CD14-positive monocyte (primary cell): ENCODE measurements around the gene OR2M5. TPM values are rescaled to one million over a fixed set of nuclear protein-coding genes. Genes with fewer than 3 reads are reported as not detected.

Experiments used
- DNase-seq, 3 donors: peaks; one replicate each; pipeline ENCODE4 v3.0.0-alpha.2; 2011 to 2022
- H2AFZ ChIP-seq: 2 replicates; pipeline ENCODE4 v1.6.0; 2012; ENCODE audit warnings: mild to moderate bottlenecking, low read depth, low read length, inconsistent platforms; ENCODE audit not compliant: insufficient read depth, poor library complexity, severe bottlenecking
- H3K27ac ChIP-seq, 2 donors: 1 replicate in 1 of 2; 2 replicates in 1 of 2; pipeline ENCODE4 v1.5.1; 2012 to 2013; ENCODE audit warnings: low read length in 2 of 2, control low read depth in 1 of 2, inconsistent platforms in 1 of 2, low read depth in 1 of 2, mild to moderate bottlenecking in 1 of 2
- H3K27me3 ChIP-seq, 2 donors: one replicate each; pipeline versions ENCODE4 v1.6.0 to v1.6.1; 2011 to 2013; ENCODE audit warnings: low read length in 2 of 2; ENCODE audit not compliant: control insufficient read depth in 2 of 2, insufficient read depth in 2 of 2
- H3K36me3 ChIP-seq, 2 donors: replicated peaks in 1 of 2; 1 replicate in 1 of 2; 2 replicates in 1 of 2; pipeline versions ENCODE4 v1.5.1 to v1.6.1; 2012 to 2013; ENCODE audit warnings: low read length in 2 of 2, control low read depth in 1 of 2, inconsistent platforms in 1 of 2, mild to moderate bottlenecking in 1 of 2; ENCODE audit not compliant: insufficient read depth in 2 of 2, control insufficient read depth in 1 of 2
- H3K4me1 ChIP-seq, 2 donors: 1 replicate in 1 of 2; 2 replicates in 1 of 2; pipeline versions ENCODE4 v1.5.1 to v1.6.1; 2012 to 2013; ENCODE audit warnings: low read length in 2 of 2, control low read depth in 1 of 2, inconsistent platforms in 1 of 2, mild to moderate bottlenecking in 1 of 2, moderate library complexity in 1 of 2; ENCODE audit not compliant: insufficient read depth in 2 of 2, control insufficient read depth in 1 of 2
- H3K4me2 ChIP-seq: replicated peaks from 2 replicates; pipeline ENCODE3; 2012; ENCODE audit warnings: low read length, moderate library complexity, mild to moderate bottlenecking; ENCODE audit not compliant: poor library complexity, severe bottlenecking; ENCODE audit errors: extremely low read depth
- H3K4me3 ChIP-seq, 3 experiments: fragments of 200-600 bp in 1 of 3; sonication (generic) in 1 of 3; replicated peaks in 1 of 3; 1 replicate in 2 of 3; 2 replicates in 1 of 3; pipeline ENCODE4 v1.5.1; 2011 to 2013; ENCODE audit warnings: low read length in 3 of 3, mild to moderate bottlenecking in 3 of 3, control low read depth in 2 of 3, low read depth in 2 of 3, inconsistent platforms in 1 of 3, moderate library complexity in 1 of 3
- H3K79me2 ChIP-seq: 2 replicates; pipeline ENCODE4 v1.6.0; 2012; ENCODE audit warnings: mild to moderate bottlenecking, control low read depth, inconsistent platforms, low read length, moderate library complexity; ENCODE audit not compliant: insufficient read depth
- H3K9ac ChIP-seq: 2 replicates; pipeline ENCODE4 v1.6.0; 2017; ENCODE audit warnings: low read length, mild to moderate bottlenecking; ENCODE audit not compliant: insufficient read depth, poor library complexity, severe bottlenecking
- H3K9me3 ChIP-seq, 2 donors: replicated peaks in 1 of 2; 1 replicate in 1 of 2; 2 replicates in 1 of 2; pipeline versions ENCODE4 v1.5.1 to v1.6.1; 2012 to 2013; ENCODE audit warnings: low read length in 2 of 2, control low read depth in 1 of 2; ENCODE audit not compliant: control insufficient read depth in 1 of 2, insufficient read depth in 1 of 2
- H4K20me1 ChIP-seq: 2 replicates; pipeline ENCODE4 v1.6.0; 2012; ENCODE audit warnings: mild to moderate bottlenecking, low read length, control low read depth, moderate library complexity; ENCODE audit not compliant: insufficient read depth
- H3K27ac Mint-ChIP-seq, 7 donors: one replicate each; pipeline ENCODE4 v1.8.0; 2020; ENCODE audit warnings: mild to moderate bottlenecking in 7 of 7, mixed read lengths in 7 of 7, moderate library complexity in 6 of 7, inconsistent platforms in 2 of 7
- H3K27me3 Mint-ChIP-seq, 3 donors: one replicate each; pipeline ENCODE4 v1.8.0; 2021 to 2022; ENCODE audit warnings: low read depth in 3 of 3, mild to moderate bottlenecking in 3 of 3, mixed read lengths in 3 of 3, moderate library complexity in 3 of 3, inconsistent platforms in 1 of 3
- H3K36me3 Mint-ChIP-seq, 2 donors: one replicate each; pipeline ENCODE4 v1.8.0; 2020; ENCODE audit warnings: mixed read lengths in 2 of 2, inconsistent platforms in 1 of 2, mild to moderate bottlenecking in 1 of 2
- H3K4me1 Mint-ChIP-seq: one replicate; pipeline ENCODE4 v1.8.0; 2020; ENCODE audit warnings: mild to moderate bottlenecking, mixed read lengths
- H3K4me3 Mint-ChIP-seq, 2 donors: one replicate each; pipeline ENCODE4 v1.8.0; 2020; ENCODE audit warnings: mild to moderate bottlenecking in 2 of 2, mixed read lengths in 2 of 2, moderate library complexity in 1 of 2
- H3K9me3 Mint-ChIP-seq, 7 donors: one replicate each; pipeline ENCODE4 v1.8.0; 2020 to 2022; ENCODE audit warnings: mixed read lengths in 7 of 7, mild to moderate bottlenecking in 6 of 7, moderate library complexity in 6 of 7, inconsistent platforms in 2 of 7
- WGBS: methylation state at CpG from one replicate; pipeline ENCODE4 v1.1.5; 2013; ENCODE audit warnings: missing lambda C conversion rate; ENCODE audit not compliant: insufficient coverage; 5-methylcytosine and 5-hydroxymethylcytosine counted together
- intact Hi-C, 2 donors: fragments of 100-400 bp; cut with micrococcal nuclease; formaldehyde crosslinking; loops; one replicate each; pipeline versions ENCODE4 v1.15.0 to v1.15.1; 2023
- polyA plus RNA-seq, 3 donors: library from polyadenylated mRNA; depleted of rRNA in 1 of 3; unstranded in 2 of 3; stranded (reverse) in 1 of 3; fragments of 300-500 nt in 2 of 3; fragments of >200 nt in 1 of 3; fragmentation: Illumina TruSeq in 2 of 3; gene quantifications; 1 replicate in 2 of 3; 2 replicates in 1 of 3; pipeline ENCODE4 v1.2.3, GENCODE V29; 2012 to 2021
- TF ChIP-seq, protein P1 (sequence below): fragments of 200-600 bp; IDR thresholded peaks from one replicate; pipeline ENCODE4 v1.8.0; 2022; ENCODE audit warnings: antibody characterized with exemption, mild to moderate bottlenecking

OR2M5 gene
- polyA plus RNA-seq, 3 donors: not detected

DNA sequence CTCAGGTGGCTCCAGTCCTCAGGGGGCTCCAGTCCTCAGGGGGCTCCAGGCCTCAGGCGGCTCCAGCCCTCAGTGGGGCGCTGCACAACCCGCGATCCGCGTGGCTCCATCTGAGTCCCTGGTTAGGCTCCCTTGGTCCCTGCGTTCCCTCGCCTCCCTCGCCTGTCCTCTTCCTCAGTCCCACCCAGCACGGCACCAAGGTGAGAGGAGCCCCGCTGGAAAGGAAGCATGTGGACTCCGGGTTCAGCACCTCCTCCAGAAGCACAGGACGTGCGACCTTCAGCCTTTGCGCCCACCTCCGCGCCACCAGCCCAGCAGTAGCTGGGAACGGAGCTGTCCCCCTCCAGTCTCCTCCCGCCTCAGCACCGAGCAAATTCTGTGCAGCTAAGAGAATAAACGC lies 8.1 kb upstream of the OR2M5 start:
- no peaks in the 10 kb centered on the region for H4K20me1 ChIP-seq
- H3K27ac ChIP-seq: no peak overlapping the region
- no peak overlapping the region for H2AFZ ChIP-seq
- Mint-ChIP-seq H3K27ac (no peak overlapping the region), H3K9me3 (peaks cover 0 to 9% (median 4%) of the 10 kb centered on the region in 7 donors), H3K27me3 (peaks cover 1 to 5% (median 2%) of the 10 kb centered on the region in 3 donors), H3K36me3 (no peaks in the 10 kb centered on the region), H3K4me3 (no peak overlapping the region), H3K4me1 (no peaks in the 10 kb centered on the region)
- H3K4me2 ChIP-seq: no peak overlapping the region
- H3K9ac ChIP-seq: no peak overlapping the region
- no peaks in the 10 kb centered on the region for H3K4me1 ChIP-seq
- H3K79me2 ChIP-seq: no peaks in the 10 kb centered on the region
- WGBS: 81% methylated on average over 18 of the region's 21 CpGs
- no peak for DNase-seq
- TF ChIP-seq, protein P1, sequence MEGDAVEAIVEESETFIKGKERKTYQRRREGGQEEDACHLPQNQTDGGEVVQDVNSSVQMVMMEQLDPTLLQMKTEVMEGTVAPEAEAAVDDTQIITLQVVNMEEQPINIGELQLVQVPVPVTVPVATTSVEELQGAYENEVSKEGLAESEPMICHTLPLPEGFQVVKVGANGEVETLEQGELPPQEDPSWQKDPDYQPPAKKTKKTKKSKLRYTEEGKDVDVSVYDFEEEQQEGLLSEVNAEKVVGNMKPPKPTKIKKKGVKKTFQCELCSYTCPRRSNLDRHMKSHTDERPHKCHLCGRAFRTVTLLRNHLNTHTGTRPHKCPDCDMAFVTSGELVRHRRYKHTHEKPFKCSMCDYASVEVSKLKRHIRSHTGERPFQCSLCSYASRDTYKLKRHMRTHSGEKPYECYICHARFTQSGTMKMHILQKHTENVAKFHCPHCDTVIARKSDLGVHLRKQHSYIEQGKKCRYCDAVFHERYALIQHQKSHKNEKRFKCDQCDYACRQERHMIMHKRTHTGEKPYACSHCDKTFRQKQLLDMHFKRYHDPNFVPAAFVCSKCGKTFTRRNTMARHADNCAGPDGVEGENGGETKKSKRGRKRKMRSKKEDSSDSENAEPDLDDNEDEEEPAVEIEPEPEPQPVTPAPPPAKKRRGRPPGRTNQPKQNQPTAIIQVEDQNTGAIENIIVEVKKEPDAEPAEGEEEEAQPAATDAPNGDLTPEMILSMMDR: no peak
- H3K27me3 ChIP-seq: no peaks in the 10 kb centered on the region
- no peak overlapping the region for H3K4me3 ChIP-seq
- no peaks in the 10 kb centered on the region for H3K36me3 ChIP-seq
- H3K9me3 ChIP-seq: peaks cover 0 to 6% of the 10 kb centered on the region in 2 donors
- intact Hi-C loops: no loop called here

DNA sequence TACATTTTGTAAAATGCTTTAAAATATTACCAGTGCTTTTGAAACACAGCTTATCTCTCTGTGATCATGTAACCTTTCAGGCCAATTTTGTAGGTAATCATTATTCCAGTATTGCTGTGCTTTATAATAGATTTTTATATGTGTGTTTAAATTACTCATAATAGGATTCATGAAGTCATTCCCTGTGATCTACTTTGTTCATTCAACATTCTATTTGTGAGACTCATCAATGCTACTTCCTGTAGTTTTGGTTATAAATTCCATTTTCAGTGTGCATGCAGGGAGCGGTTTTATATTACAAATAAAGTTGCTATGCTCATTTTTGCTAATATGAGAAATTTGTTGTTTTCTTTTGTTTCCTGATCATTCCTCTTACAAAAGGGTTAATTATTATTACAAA lies 4.1 kb upstream of the OR2M5 start:
- Histone ChIP-seq H3K27ac (no peak overlapping the region), H3K4me3 (no peak overlapping the region), H3K4me1 (no peaks in the 10 kb centered on the region), H2AFZ (no peak overlapping the region), H3K9me3 (peaks cover 0 to 8% of the 10 kb centered on the region in 2 donors), H3K27me3 (no peaks in the 10 kb centered on the region), H3K36me3 (no peaks in the 10 kb centered on the region), H4K20me1 (no peaks in the 10 kb centered on the region), H3K79me2 (no peaks in the 10 kb centered on the region), H3K9ac (no peak overlapping the region), H3K4me2 (no peak overlapping the region)
- DNase-seq: no peak
- intact Hi-C loops: no loop called here
- Mint-ChIP-seq H3K27me3 (peaks cover 2 to 3% (median 2%) of the 10 kb centered on the region in 3 donors), H3K36me3 (no peaks in the 10 kb centered on the region), H3K4me3 (no peak overlapping the region), H3K9me3 (peaks cover 0 to 11% (median 1%) of the 10 kb centered on the region in 7 donors), H3K4me1 (no peaks in the 10 kb centered on the region), H3K27ac (no peak overlapping the region)
- TF ChIP-seq, protein P1: no peak
- WGBS: no CpG with 5 or more reads among the region's 1 CpG
